GM13977 (cell line): ENCODE results near the gene VGF.
"Not testable (repeated sequence)": the region's sequence is repeated elsewhere in the genome, so short reads cannot be mapped to it uniquely, and the experiment has no call there.

Experiments used
- DNase-seq: peaks from one replicate; pipeline ENCODE4 v3.0.0; 2012; ENCODE audit warnings: low spot score
- in situ Hi-C: fragments of 300-500 bp; cut with MboI; formaldehyde crosslinking; loops from one replicate; pipeline ENCODE4 v1.12.0; 2022; ENCODE audit warnings: low sequenced_read_pairs, low pct_unique_long_range_greater_than_20kb, mixed read lengths, inconsistent platforms; ENCODE audit not compliant: unreplicated experiment
- TF ChIP-seq, protein P1 (sequence below): IDR thresholded peaks from 2 replicates; pipeline ENCODE4 v1.5.1; 2012; ENCODE audit warnings: mild to moderate bottlenecking, control low read depth; ENCODE audit not compliant: insufficient read depth; ENCODE audit errors: extremely low read depth, missing control alignments

VGF gene

DNA sequence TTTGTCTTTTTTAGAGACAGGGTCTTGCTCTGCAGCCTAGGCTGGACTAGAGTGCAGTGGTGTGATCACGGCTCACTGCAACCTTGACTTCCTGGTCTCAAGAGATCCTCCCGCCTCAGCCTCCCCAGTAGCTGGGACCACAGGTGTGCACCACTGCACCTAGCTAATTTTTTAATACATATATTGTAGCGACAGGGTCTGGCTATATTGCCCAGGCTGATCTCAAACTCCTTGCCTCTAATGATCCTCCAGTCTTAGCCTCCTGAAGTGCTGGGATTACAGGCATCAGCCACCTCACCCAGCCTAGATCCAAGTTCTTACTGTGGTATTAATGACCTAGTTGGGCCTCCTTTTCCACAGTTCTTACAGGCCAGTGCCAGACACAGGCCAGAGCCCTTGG lies 50.2 kb downstream of the VGF start:
- TF ChIP-seq, protein P1, sequence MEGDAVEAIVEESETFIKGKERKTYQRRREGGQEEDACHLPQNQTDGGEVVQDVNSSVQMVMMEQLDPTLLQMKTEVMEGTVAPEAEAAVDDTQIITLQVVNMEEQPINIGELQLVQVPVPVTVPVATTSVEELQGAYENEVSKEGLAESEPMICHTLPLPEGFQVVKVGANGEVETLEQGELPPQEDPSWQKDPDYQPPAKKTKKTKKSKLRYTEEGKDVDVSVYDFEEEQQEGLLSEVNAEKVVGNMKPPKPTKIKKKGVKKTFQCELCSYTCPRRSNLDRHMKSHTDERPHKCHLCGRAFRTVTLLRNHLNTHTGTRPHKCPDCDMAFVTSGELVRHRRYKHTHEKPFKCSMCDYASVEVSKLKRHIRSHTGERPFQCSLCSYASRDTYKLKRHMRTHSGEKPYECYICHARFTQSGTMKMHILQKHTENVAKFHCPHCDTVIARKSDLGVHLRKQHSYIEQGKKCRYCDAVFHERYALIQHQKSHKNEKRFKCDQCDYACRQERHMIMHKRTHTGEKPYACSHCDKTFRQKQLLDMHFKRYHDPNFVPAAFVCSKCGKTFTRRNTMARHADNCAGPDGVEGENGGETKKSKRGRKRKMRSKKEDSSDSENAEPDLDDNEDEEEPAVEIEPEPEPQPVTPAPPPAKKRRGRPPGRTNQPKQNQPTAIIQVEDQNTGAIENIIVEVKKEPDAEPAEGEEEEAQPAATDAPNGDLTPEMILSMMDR = no peak
- in situ Hi-C loops = no loop called here
- DNase-seq = no peak

DNA sequence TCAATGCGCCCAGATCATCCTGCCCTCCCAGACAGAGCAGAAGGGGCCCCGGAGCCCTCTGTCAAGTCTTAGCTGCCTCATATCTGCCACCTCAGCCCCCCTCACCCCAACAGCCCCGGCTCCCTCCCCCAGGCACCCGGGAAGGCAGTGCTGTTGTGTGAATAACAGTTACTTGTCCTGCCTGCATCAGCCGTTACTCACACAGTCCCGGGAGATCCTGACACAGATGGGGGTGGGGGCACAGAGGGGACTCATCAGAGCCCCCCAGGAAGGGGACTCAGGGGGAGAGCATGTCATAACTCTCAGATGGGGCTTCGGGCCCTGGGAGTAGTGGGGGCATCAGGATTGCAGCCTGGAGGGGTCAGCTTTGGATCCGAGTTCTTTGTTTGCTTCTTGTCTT lies 50.9 kb downstream of the VGF start:
- TF ChIP-seq, protein P1 = no peak
- in situ Hi-C loops = no loop called here
- no peak for DNase-seq

DNA sequence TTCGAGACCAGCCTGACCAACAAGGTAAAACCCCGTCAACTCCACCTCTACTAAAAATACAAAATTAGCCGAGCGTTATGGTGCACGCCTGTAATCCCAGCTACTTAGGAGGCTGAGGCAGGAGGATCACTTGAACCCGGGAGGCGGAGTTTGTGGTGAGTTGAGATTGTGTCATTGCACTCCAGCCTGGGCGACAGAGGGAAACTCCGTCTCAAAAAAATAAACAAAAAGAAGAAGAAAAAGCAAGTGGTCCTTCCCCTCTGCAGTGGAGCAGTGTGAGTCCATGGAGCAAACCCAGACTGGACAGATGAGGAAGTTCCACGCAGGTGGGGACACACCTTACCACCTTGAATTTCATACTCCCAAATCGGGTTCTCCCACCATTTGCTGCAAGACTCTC lies 51.5 kb downstream of the VGF start:
- TF ChIP-seq, protein P1 = no peak
- in situ Hi-C loops = no loop called here
- no peak for DNase-seq

DNA sequence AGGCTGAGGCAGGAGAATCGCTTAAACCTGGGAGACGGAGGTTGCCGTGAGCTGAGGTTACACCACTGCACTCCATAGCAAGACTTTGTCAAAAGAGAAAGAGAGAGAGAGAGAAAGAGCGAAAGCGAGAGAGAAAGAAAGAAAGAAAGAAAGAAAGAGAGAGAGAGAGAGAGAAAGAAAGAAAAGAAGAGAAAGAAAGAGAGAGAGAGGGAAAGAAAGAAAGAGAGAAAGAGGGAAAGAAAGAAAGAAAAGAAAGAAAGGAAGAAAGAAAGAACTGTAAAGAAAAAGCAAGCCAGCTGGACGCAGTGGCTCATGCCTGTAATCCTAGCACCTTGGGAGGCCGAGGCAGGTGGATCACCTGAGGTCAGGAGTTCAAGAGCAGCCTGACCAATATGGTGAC lies 52.2 kb downstream of the VGF start:
- DNase-seq, in situ Hi-C loops: not testable (repeated sequence)
